ENCODE results near the gene FZR1. TPM values are rescaled to one million over a fixed set of nuclear protein-coding genes. Genes with fewer than 3 reads are reported as not detected.

The FZR1 gene
- total RNA-seq: 26.3 and 28.4 TPM in 2 replicates

GRCh38 chr19:3505598-3506383, at the start of gene FZR1:
FZR1 (plus strand) TSS chr19:3506311; CDS start chr19:3522990, 16,679 bp downstream.

GRCh38 chr19:3480383-3481091, 25.6 kb upstream of the FZR1 start, which contains the start of gene SMIM24:
SMIM24 (minus strand) TSS chr19:3480525; CDS start chr19:3480463, 62 bp downstream.

GRCh38 chr19:3483226-3483628, 22.9 kb upstream of the FZR1 start, which contains the start of gene SMIM44:
SMIM44 (minus strand) TSS chr19:3483441; CDS start chr19:3483403, 38 bp downstream.

GRCh38 chr19:3500429-3501101, 5.5 kb upstream of the FZR1 start, which contains the start of gene DOHH:
DOHH (minus strand) TSS chr19:3500674; CDS start chr19:3496814, 3,860 bp downstream.

GRCh38 chr19:3538965-3539755, 33.0 kb downstream of the FZR1 start, which contains the start of gene TEKTIP1:
TEKTIP1 (plus strand) TSS chr19:3539174; CDS start chr19:3539178, 4 bp downstream.

GRCh38 chr19:3557461-3558248, 51.5 kb downstream of the FZR1 start, which contains the start of gene MFSD12:
MFSD12 (minus strand) TSS chr19:3557586; CDS start chr19:3557403, 183 bp downstream.

GRCh38 chr19:3572855-3573161, 66.7 kb downstream of the FZR1 start, which contains the start of gene HMG20B:
HMG20B (plus strand) TSS chr19:3572944; CDS start chr19:3573310, 366 bp downstream.

GRCh38 chr19:3585301-3586126, 79.4 kb downstream of the FZR1 start, which contains the start of gene GIPC3:
GIPC3 (plus strand) TSS chr19:3585478; CDS start chr19:3585598, 120 bp downstream.

Small RNA genes lying within 50 kb of the gene (small RNA-seq; reads per million reads assigned to genes)
- not detected for gene AC005786.1
- not detected for gene RF00212

Other genes starting within 250 kb of the FZR1 start
- 80.0 and 85.8 TPM in 2 replicates for gene NFIC, start 139.7 kb upstream of the FZR1 start, total RNA-seq
- gene SMIM24, start 25.8 kb upstream of the FZR1 start, total RNA-seq: not detected in 2 replicates
- not detected in 2 replicates for gene SMIM44, start 22.9 kb upstream of the FZR1 start, total RNA-seq
- 5.3 and 6.1 TPM in 2 replicates for gene DOHH, start 5.6 kb upstream of the FZR1 start, total RNA-seq
- not detected in 2 replicates for gene TEKTIP1, start 32.9 kb downstream of the FZR1 start, total RNA-seq
- 54.0 and 56.0 TPM in 2 replicates for gene MFSD12, start 51.3 kb downstream of the FZR1 start, total RNA-seq
- gene HMG20B, start 66.6 kb downstream of the FZR1 start, total RNA-seq: 58.1 and 67.1 TPM in 2 replicates
- not detected in 2 replicates for gene GIPC3, start 79.2 kb downstream of the FZR1 start, total RNA-seq
- gene TBXA2R, start 100.6 kb downstream of the FZR1 start, total RNA-seq: 4.7 and 5.0 TPM in 2 replicates
- 14.7 and 17.4 TPM in 2 replicates for gene CACTIN, start 120.5 kb downstream of the FZR1 start, total RNA-seq
- gene PIP5K1C, start 194.2 kb downstream of the FZR1 start, total RNA-seq: 21.0 and 24.4 TPM in 2 replicates
- not detected in 2 replicates for gene TJP3, start 202.1 kb downstream of the FZR1 start, total RNA-seq